ENCODE results near the gene MPZL2. TPM values are rescaled to one million over a fixed set of nuclear protein-coding genes. Genes with fewer than 3 reads are reported as not detected.
A peak's percentile ranks its signal among the peaks of the same experiment; 100 is the strongest.

Gene MPZL2
- total RNA-seq, 4 donors from 2014 or later, result 249 to 491 (median 352) TPM

GRCh38 chr11:118230088-118230487, 34.0 kb downstream of the MPZL2 start:
- TF ChIP-seq, protein P1, sequence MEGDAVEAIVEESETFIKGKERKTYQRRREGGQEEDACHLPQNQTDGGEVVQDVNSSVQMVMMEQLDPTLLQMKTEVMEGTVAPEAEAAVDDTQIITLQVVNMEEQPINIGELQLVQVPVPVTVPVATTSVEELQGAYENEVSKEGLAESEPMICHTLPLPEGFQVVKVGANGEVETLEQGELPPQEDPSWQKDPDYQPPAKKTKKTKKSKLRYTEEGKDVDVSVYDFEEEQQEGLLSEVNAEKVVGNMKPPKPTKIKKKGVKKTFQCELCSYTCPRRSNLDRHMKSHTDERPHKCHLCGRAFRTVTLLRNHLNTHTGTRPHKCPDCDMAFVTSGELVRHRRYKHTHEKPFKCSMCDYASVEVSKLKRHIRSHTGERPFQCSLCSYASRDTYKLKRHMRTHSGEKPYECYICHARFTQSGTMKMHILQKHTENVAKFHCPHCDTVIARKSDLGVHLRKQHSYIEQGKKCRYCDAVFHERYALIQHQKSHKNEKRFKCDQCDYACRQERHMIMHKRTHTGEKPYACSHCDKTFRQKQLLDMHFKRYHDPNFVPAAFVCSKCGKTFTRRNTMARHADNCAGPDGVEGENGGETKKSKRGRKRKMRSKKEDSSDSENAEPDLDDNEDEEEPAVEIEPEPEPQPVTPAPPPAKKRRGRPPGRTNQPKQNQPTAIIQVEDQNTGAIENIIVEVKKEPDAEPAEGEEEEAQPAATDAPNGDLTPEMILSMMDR (IDR thresholded peaks at IDR 0.05), result no peak
- no peak for TF ChIP-seq POLR2A (IDR thresholded peaks at IDR 0.05)
- peak overlapping the region; percentile 34 to 59 (median 54) for H3K27ac ChIP-seq
- 86 to 94% methylated on average over 3 of the region's 3 CpGs for WGBS, 2 donors
- no peaks in the 10 kb centered on the region for H3K9me3 ChIP-seq
- peaks cover 0 to 22% (median 0%) of the 10 kb centered on the region in 3 donors for H3K4me1 ChIP-seq
- H3K36me3 ChIP-seq, result peaks cover 0 to 55% (median 0%) of the 10 kb centered on the region in 3 donors
- no peak overlapping the region for H3K4me3 ChIP-seq
- no peak for DNase-seq
- intact Hi-C loops (cut with DNase I), result no loop called here
- peaks cover 0 to 7% (median 0%) of the 10 kb centered on the region in 4 donors for H3K27me3 ChIP-seq

GRCh38 chr11:118229274-118229847, 34.7 kb downstream of the MPZL2 start:
- no peaks in the 10 kb centered on the region for H3K9me3 ChIP-seq
- intact Hi-C loops (cut with DNase I), result no loop called here

DNA sequence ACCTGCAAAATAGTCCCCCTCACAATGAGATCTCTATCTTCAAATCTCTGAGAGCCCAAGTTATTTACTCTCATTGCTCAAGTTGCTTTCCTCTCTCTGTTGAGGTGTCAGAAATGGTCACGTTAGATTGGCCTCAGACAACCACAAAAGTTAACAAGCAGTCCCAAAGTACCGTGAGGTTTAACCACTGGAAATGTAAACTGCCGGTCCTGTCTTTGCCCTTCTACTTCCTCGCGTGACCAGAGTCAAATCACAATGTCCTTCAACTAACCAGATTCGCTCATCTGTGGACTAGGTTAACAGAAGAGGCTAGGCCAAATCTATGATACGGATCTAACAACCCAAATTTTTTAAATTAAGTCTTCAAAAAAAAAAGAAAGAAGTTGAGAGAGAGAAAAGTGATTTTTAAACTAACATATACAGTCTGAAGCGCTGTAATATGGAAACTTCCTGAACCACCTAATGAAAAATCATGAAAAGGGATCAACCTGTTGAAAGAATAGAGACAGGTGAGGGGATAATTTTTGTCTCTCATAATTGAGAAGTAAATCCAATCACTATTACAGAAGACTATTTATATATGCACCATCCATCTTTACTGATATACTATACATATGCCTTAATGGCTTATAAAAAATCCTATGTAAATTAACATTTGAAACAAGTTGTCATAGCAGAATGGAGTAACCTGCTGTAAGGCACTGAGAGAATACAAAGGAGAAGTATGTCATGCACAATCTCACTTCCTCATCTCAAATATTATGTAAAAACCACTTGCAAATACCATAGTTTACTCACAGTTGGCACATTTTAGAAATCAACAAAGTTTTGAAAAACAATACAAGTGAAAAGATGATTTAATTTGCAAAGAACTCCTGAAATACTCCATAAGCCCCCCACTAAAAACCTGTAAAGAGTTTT, 36.0 kb downstream of the MPZL2 start:
- 70 to 77% methylated on average over 7 to 8 of the region's 8 CpGs for WGBS, 2 donors

More at GRCh38 chr11:118229274-118229847, 34.7 kb downstream of the MPZL2 start:
- WGBS, 2 donors, result 60 to 72% methylated on average over 5 of the region's 5 CpGs
- Histone ChIP-seq H3K4me3 (no peak overlapping the region), H3K36me3 (peaks cover 0 to 47% (median 0%) of the 10 kb centered on the region in 3 donors), H3K4me1 (peaks cover 0 to 22% (median 0%) of the 10 kb centered on the region in 3 donors), H3K27me3 (peaks cover 0 to 7% (median 0%) of the 10 kb centered on the region in 4 donors), H3K27ac (peak overlapping the region; percentile 34 to 59 (median 54))
- DNase-seq, result no peak
- TF ChIP-seq POLR2A (IDR thresholded peaks at IDR 0.05), result no peak
- TF ChIP-seq, protein P1 (IDR thresholded peaks at IDR 0.05), result no peak

DNA sequence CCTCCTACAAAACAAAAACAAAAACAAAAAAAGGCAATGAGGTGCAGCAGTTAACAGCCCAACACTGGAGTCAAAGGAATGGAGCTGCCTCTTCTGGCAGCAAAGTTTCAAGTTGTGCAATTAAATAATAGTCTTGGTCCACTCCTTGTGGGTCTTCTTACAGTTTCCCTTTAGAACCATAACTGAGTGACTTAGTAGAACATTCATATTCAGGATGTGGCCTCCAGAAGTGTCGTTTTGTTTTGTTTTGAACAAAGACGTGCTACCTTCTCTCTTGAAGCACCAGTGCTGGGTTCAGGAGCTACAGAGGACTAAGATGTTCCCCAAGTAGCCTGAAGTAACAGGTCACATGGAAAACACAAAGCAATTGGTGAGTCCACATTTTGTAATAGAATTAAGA, 37.3 kb downstream of the MPZL2 start:
- peaks cover 0 to 5% (median 0%) of the 10 kb centered on the region in 4 donors for H3K27me3 ChIP-seq
- intact Hi-C loops (cut with DNase I), result no loop called here
- peaks cover 0 to 28% (median 0%) of the 10 kb centered on the region in 3 donors for H3K36me3 ChIP-seq
- H3K27ac ChIP-seq, result peak overlapping the region in 3 of 4 donors; percentile 0 to 59 (median 34)
- no peaks in the 10 kb centered on the region for H3K4me1 ChIP-seq
- no peaks in the 10 kb centered on the region for H3K9me3 ChIP-seq
- WGBS, 2 donors, result 55 to 62% methylated on average over 2 of the region's 2 CpGs
- TF ChIP-seq, protein P1 (IDR thresholded peaks at IDR 0.05), result no peak
- no peak for TF ChIP-seq POLR2A (IDR thresholded peaks at IDR 0.05)
- no peak overlapping the region for H3K4me3 ChIP-seq
- DNase-seq, result no peak

More for the DNA sequence above, 36.0 kb downstream of the MPZL2 start:
- intact Hi-C loops (cut with DNase I), result no loop called here
- no peaks in the 10 kb centered on the region for H3K9me3 ChIP-seq
- H3K4me1 ChIP-seq, result peaks cover 0 to 11% (median 0%) of the 10 kb centered on the region in 3 donors
- DNase-seq, result no peak
- H3K27ac ChIP-seq, result peak overlapping the region in 3 of 4 donors; percentile 34 to 59 (median 37)
- TF ChIP-seq, protein P1 (IDR thresholded peaks at IDR 0.05), result no peak
- no peak for TF ChIP-seq POLR2A (IDR thresholded peaks at IDR 0.05)
- H3K4me3 ChIP-seq, result no peak overlapping the region
- peaks cover 0 to 1% (median 0%) of the 10 kb centered on the region in 4 donors for H3K27me3 ChIP-seq
- peaks cover 0 to 42% (median 0%) of the 10 kb centered on the region in 3 donors for H3K36me3 ChIP-seq

Measured in esophagus squamous epithelium (tissue), 5 donors.